ENCODE results near the gene CENPB. TPM values are rescaled to one million over a fixed set of nuclear protein-coding genes. Genes with fewer than 3 reads are reported as not detected.

CENPB gene
- polyA plus RNA-seq, 4 donors: 37.3 to 52.2 (median 40.1) TPM

DNA sequence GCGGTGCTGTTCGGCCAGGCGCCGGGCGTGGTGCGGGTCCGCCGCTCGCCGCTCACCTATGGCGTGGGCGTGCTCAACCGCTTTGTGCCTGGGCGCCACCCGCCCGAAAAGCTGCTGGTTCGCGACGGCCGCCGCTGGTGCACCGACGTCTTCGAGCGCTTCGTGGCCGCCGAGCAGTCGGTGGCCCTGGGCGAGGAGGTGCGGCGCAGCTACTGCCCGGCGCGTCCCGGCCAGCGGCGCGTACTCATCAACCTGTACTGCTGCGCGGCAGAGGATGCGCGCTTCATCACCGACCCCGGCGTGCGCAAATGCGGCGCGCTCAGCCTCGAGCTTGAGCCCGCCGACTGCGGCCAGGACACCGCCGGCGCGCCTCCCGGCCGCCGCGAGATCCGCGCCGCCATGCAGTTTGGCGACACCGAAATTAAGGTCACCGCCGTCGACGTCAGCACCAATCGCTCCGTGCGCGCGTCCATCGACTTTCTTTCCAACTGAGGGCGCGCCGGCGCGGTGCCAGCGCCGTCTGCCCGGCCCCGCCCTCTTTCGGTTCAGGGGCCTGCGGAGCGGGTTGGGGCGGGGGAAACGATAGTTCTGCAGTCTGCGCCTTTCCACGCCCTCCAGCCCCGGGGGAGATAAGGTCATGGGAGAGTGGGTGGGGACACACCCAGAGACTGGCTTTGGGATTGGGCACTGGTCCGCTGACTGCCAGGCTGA, 34.7 kb downstream of the CENPB start:
- no peak for DNase-seq (ENCODE audit: low read depth in 4 of 4, low spot score in 3 of 4)

- no peak for DNase-seq (ENCODE audit: low read depth in 4 of 4, low spot score in 3 of 4)
These were observed 35.2 kb downstream of the CENPB start for GRCh38 chr20:3751305-3751674.

- DNase-seq (ENCODE audit: low read depth in 4 of 4, low spot score in 3 of 4): no peak
These were observed 36.6 kb downstream of the CENPB start for GRCh38 chr20:3749689-3750531.

GRCh38 chr20:3749087-3749688, 37.4 kb downstream of the CENPB start:
- DNase-seq (ENCODE audit: low read depth in 4 of 4, low spot score in 3 of 4): no peak

- no peak for DNase-seq (ENCODE audit: low read depth in 4 of 4, low spot score in 3 of 4)
These were observed 38.5 kb downstream of the CENPB start for GRCh38 chr20:3748073-3748472.

- DNase-seq (ENCODE audit: low read depth in 4 of 4, low spot score in 3 of 4): no peak
These were observed 39.1 kb downstream of the CENPB start for GRCh38 chr20:3747471-3747870.

GRCh38 chr20:3745686-3746173, 40.8 kb downstream of the CENPB start:
- DNase-seq (ENCODE audit: low read depth in 4 of 4, low spot score in 3 of 4): no peak

DNA sequence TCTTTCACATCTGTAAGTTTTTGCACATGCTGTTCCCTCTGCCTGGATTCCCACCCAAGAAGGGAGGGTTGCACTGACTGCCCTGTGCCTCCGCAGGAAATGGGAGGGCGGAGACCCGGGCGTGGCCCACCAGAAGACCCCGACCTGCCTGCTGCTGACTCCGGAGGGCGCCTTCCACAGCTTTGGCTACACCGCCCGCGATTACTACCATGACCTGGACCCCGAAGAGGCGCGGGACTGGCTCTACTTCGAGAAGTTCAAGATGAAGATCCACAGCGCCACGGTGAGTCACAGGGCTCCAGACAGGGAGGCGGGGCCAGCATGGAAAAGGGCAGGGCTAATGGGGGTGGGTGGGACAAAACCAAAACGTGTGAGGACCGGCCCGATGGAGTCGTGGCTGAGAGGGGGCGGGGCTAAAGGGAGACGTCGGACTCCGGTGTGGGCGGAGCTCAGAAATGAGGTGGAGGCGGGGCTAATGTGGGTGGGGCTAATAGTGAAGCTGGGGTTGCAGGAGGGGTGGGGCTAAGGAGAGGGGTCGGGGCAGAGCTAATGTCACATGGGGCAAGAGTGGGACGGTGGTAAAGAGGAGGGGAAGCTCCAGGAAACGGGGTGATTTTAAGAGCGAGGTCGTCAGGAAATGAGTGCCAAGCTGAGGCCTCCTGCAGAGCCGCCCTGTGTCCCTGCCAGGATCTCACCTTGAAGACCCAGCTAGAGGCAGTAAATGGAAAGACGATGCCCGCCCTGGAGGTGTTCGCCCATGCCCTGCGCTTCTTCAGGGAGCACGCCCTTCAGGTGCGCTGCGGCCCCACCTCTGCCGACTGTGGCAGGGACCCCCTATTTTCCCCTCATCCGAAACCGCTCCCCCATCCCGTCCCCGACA, 41.5 kb downstream of the CENPB start:
- no peak for DNase-seq (ENCODE audit: low read depth in 4 of 4, low spot score in 3 of 4)

DNA sequence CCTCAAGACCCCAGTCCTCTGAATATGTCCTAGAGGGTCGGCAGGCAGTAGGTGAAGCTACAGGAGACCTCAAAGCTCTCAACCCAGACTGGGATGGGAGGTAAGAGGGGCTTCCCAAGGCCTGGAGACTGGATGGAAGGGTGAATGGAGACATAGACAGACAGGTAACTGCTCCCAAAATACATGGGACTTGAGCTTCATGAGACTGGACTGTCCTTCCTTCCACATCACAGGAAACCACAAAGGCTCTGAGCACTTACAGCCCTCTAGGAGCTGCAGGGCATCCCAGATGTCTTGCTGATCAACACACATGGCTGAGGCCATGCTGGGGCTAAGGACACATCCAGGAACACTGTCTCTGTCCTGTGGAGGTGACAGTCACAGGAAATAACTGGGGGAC, 42.5 kb downstream of the CENPB start:
- DNase-seq (ENCODE audit: low read depth in 4 of 4, low spot score in 3 of 4): no peak

- no peak for DNase-seq (ENCODE audit: low read depth in 4 of 4, low spot score in 3 of 4)
These were observed 43.3 kb downstream of the CENPB start for GRCh38 chr20:3743251-3743650.

DNA sequence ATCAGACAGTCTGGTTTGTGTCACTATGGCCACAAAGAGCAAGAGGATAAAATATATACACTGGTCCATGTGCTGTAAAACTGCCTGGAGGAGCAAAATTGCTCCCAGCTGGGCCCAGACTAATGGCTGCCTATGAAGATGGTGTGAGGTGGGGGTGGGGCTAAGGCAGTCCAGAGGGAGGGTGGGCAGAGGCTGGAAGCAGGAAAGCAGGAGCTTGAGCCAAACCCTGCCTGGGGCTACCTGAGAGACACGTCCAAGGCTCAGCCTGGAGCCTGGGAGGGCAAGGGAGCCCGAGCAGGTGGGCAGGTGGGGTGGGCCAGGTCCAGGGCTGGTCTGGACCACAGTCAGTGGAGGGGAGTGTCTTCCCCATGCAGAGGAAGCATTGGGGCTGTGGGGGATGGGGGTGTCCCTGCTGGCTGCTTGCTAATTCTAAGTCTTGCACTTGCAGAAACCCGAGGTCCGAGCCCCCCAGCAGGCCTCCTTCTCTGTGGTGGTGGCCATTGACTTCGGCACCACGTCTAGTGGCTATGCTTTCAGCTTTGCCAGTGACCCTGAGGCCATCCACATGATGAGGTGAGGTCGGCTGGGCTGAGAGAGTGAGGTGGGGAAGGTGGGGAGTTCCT, 44.6 kb downstream of the CENPB start:
- DNase-seq (ENCODE audit: low read depth in 4 of 4, low spot score in 3 of 4): no peak

- no peak for DNase-seq (ENCODE audit: low read depth in 4 of 4, low spot score in 3 of 4)
These were observed 45.8 kb downstream of the CENPB start for GRCh38 chr20:3740615-3741301.

- no peak for DNase-seq (ENCODE audit: low read depth in 4 of 4, low spot score in 3 of 4)
These were observed 46.6 kb downstream of the CENPB start for GRCh38 chr20:3739926-3740451.

DNA sequence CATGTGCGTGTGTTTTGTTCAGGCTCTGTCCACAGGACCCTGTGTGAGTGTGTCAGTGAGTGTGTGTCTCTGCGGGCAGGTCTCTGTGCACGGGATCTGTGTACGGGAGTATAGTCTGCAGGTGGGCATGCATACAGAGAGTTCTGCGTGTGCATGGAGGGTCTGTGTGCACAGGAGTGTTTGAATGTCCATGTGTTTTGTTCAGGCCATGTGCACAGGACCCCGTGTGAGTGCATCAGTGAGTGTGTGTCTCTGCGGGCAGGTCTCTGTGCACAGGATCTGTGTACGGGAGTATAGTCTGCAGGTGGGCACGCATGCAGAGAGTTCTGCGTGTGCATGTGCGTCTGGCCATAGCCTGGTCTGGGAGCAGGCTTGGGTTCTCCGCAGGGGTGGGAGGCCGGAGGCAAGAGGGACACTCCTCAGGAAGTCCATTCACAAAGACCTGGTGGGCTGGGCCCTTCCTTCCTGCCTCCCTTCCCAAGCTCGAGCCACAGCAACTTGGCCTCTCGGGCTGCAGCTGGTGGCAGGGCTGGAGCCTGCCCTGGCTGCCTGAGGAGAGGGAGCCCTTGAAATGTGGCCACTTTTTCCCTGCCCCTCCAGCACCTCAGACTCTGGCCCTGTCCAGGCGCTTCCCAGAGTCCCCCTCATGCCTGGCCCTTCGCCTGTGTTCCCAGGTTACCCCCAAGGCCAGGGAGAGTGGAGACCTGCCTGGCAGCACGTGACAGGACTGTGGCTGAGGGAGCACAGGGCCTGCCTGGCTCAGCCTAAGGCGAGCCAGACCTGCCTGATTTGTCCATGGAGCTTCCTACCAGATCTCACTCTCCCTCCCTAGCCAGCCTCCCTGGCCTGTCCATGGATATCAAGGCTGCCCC, 47.2 kb downstream of the CENPB start:
- no peak for DNase-seq (ENCODE audit: low read depth in 4 of 4, low spot score in 3 of 4)

DNA sequence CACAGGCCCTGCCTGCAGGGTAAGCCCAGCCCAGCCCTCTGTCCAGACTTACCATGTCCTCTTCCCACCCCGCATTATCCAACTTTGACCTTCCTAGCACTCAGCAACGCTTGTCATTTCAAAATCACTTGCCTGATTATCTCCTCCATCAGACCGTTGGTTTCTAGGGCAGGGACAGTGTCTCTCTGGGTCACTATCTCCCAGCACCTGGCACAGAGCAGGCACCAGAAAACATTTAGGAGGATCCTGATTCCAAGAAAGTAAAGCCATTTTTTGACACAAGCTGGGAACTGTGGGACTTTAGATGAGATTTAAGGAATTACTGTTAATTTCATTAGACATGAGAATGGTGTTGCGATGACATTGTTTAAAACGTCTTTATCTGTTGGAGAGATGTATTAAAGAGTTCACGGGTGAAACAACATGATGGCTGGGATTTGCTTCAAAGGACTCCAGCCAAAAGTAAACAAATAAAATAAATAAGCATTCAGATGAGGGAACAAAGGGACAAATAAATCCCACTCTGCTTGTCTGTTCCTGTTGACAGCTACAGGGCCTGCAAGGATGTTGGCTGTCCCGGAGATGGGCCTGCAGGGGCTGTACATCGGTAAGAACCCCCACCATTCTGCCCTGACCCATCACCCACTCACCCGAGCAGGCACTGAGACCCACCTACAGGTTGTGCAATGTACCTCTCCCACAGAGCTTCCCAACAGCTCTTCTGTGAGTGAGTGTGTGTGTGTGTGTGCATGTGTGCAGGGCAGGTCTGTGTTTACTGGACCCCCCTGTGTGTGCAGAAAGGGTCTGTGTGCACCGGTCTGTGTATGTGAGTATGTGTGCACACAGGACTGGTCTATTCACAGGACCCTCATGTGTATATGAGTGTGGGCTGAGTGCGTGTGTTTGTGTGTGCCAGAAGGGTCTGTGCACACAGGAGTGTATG, 48.2 kb downstream of the CENPB start:
- DNase-seq (ENCODE audit: low read depth in 4 of 4, low spot score in 3 of 4): no peak

DNA sequence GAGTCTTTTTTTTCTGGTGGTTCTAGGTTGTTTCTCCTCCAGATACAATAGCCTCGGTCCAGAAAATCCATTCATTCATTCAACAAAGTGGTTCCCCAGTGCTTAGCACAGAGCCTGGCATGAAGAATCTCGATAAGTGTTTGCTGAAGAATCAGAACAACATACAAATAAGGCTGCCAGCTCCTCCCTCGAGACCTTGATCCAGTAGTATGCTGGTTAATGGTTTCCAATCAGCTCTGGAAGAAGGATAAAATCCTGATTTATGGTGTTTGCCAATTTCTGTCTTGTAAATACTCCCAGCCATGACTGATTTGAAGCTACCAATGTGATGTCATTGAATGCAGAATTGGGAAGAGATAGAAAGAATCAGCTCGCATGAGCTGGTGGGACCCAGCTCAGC, 50.8 kb downstream of the CENPB start:
- no peak for DNase-seq (ENCODE audit: low read depth in 4 of 4, low spot score in 3 of 4)
